KOPT-K1 (cell line): Measurements from ENCODE around the gene PROM2.

Experiments used
- H3K27ac ChIP-seq: fragments of 200-600 bp; sonication (generic); 2 replicates; pipeline ENCODE4 v1.5.1; 2016; ENCODE audit warnings: antibody characterized with exemption, mild to moderate bottlenecking, low read depth, low read length; ENCODE audit not compliant: poor library complexity, severe bottlenecking
- H3K36me3 ChIP-seq: fragments of 200-600 bp; sonication (generic); 2 replicates; pipeline ENCODE4 v1.5.1; 2017; ENCODE audit warnings: antibody characterized with exemption, mild to moderate bottlenecking, low read length, moderate library complexity; ENCODE audit not compliant: insufficient read depth
- H3K9me3 ChIP-seq: fragments of 200-600 bp; sonication (generic); 2 replicates; pipeline ENCODE4 v1.5.1; 2017; ENCODE audit warnings: antibody characterized with exemption, low read length, mild to moderate bottlenecking; ENCODE audit not compliant: insufficient read depth, poor library complexity, severe bottlenecking

Gene PROM2

GRCh38 chr2:95316466-95317122, 42.3 kb downstream of the PROM2 start:
- H3K36me3 ChIP-seq = no peaks in the 10 kb centered on the region
- no peaks in the 10 kb centered on the region for H3K9me3 ChIP-seq
- H3K27ac ChIP-seq = no peak overlapping the region

GRCh38 chr2:95317123-95317500, 42.9 kb downstream of the PROM2 start:
- H3K9me3 ChIP-seq = no peaks in the 10 kb centered on the region
- H3K27ac ChIP-seq = no peak overlapping the region
- H3K36me3 ChIP-seq = no peaks in the 10 kb centered on the region

GRCh38 chr2:95317665-95318425, 43.6 kb downstream of the PROM2 start:
- no peaks in the 10 kb centered on the region for H3K36me3 ChIP-seq
- no peak overlapping the region for H3K27ac ChIP-seq
- no peaks in the 10 kb centered on the region for H3K9me3 ChIP-seq

GRCh38 chr2:95318431-95319220, 44.4 kb downstream of the PROM2 start:
- H3K9me3 ChIP-seq = no peaks in the 10 kb centered on the region
- H3K27ac ChIP-seq = no peak overlapping the region
- no peaks in the 10 kb centered on the region for H3K36me3 ChIP-seq

- Histone ChIP-seq H3K27ac (no peak overlapping the region), H3K9me3 (no peaks in the 10 kb centered on the region), H3K36me3 (no peaks in the 10 kb centered on the region)
These were observed 45.5 kb downstream of the PROM2 start for GRCh38 chr2:95319481-95320343.

GRCh38 chr2:95320344-95320712, 46.1 kb downstream of the PROM2 start:
- Histone ChIP-seq H3K27ac (no peak overlapping the region), H3K36me3 (no peaks in the 10 kb centered on the region), H3K9me3 (no peaks in the 10 kb centered on the region)

- Histone ChIP-seq H3K36me3 (no peaks in the 10 kb centered on the region), H3K27ac (no peak overlapping the region)
These were observed 46.9 kb downstream of the PROM2 start for GRCh38 chr2:95320986-95321767.

GRCh38 chr2:95323347-95324155, 49.3 kb downstream of the PROM2 start:
- no peaks in the 10 kb centered on the region for H3K9me3 ChIP-seq
- no peak overlapping the region for H3K27ac ChIP-seq
- no peaks in the 10 kb centered on the region for H3K36me3 ChIP-seq

More at GRCh38 chr2:95320986-95321767, 46.9 kb downstream of the PROM2 start:
- H3K9me3 ChIP-seq = no peaks in the 10 kb centered on the region

GRCh38 chr2:95325026-95325425, 50.8 kb downstream of the PROM2 start:
- no peaks in the 10 kb centered on the region for H3K36me3 ChIP-seq
- no peaks in the 10 kb centered on the region for H3K9me3 ChIP-seq
- H3K27ac ChIP-seq = no peak overlapping the region

- H3K9me3 ChIP-seq = no peaks in the 10 kb centered on the region
- no peak overlapping the region for H3K27ac ChIP-seq
- H3K36me3 ChIP-seq = no peaks in the 10 kb centered on the region
These were observed 51.6 kb downstream of the PROM2 start for GRCh38 chr2:95325590-95326432.

- Histone ChIP-seq H3K27ac (no peak overlapping the region), H3K36me3 (no peaks in the 10 kb centered on the region), H3K9me3 (no peaks in the 10 kb centered on the region)
These were observed 52.3 kb downstream of the PROM2 start for GRCh38 chr2:95326433-95327140.

- Histone ChIP-seq H3K36me3 (no peaks in the 10 kb centered on the region), H3K9me3 (no peaks in the 10 kb centered on the region), H3K27ac (no peak overlapping the region)
These were observed 53.6 kb downstream of the PROM2 start for GRCh38 chr2:95327861-95328260.
